HFFc6 (cell line): ENCODE data around the gene SAE1. TPM values are rescaled to one million over a fixed set of nuclear protein-coding genes. Genes with fewer than 3 reads are reported as not detected.

ENCODE experiments used
- DNase-seq: peaks from one replicate; pipeline ENCODE4 v3.0.0-alpha.2; 2018
- H3K27ac Mint-ChIP-seq: 2 replicates; pipeline ENCODE4 v1.8.0; 2020; ENCODE audit warnings: mild to moderate bottlenecking, mixed read lengths
- H3K27me3 Mint-ChIP-seq: 2 replicates; pipeline ENCODE4 v1.8.0; 2021; ENCODE audit warnings: mild to moderate bottlenecking, moderate library complexity, mixed read lengths; ENCODE audit not compliant: insufficient read depth
- H3K36me3 Mint-ChIP-seq: 2 replicates; pipeline ENCODE4 v1.8.0; 2021; ENCODE audit warnings: low read depth, mixed read lengths
- H3K4me1 Mint-ChIP-seq: 2 replicates; pipeline ENCODE4 v1.8.0; 2020; ENCODE audit warnings: low read depth, mixed read lengths
- H3K4me3 Mint-ChIP-seq: 2 replicates; pipeline ENCODE4 v1.8.0; 2020; ENCODE audit warnings: mild to moderate bottlenecking, moderate library complexity, mixed read lengths
- H3K9me3 Mint-ChIP-seq: 2 replicates; pipeline ENCODE4 v1.8.0; 2020; ENCODE audit warnings: mild to moderate bottlenecking, mixed read lengths
- total RNA-seq, 6 experiments: library from RNA; stranded (reverse); fragmentation: NEBNext Ultra II Directional; extraction: Animal tissue kit (Norgen Biotek cat#: 25700); gene quantifications; 2 replicates in 1 of 6; 3 replicates in 5 of 6; pipeline ENCODE4 v1.2.3, GENCODE V29; 2021
- TF ChIP-seq, protein P1 (sequence below): fragments of 200-600 bp; sonication (generic); IDR thresholded peaks from 2 replicates; pipeline ENCODE4 v1.5.0; 2021; ENCODE audit warnings: antibody characterized with exemption, mild to moderate bottlenecking

The SAE1 gene
- total RNA-seq, 6 experiments from 2014 or later, result 158 to 181 (median 175) TPM

DNA sequence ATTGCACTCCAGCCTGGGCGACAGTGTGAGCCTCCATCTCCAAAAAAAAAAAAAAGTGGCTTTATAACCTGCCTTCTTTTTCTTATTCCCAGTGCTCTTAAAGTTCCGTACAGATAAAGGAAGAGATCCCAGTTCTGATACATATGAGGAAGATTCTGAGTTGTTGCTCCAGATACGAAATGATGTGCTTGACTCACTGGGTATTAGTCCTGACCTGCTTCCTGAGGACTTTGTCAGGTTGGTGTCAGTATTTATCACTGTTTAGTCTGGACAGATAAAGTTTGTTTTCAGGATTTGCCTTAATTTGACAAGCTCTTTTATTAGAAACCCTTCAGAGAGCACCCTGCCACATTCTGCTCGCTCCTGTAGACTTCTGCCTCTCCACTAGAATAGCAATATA is 66.5 kb downstream of the SAE1 start:
- DNase-seq, result no peak
- Mint-ChIP-seq H3K36me3 (peaks cover 19% of the 10 kb centered on the region; the same call in 1 of the 2 replicates), H3K27ac (peak overlapping the region; percentile 45; the same call in 1 of the 2 replicates), H3K4me3 (no peak overlapping the region), H3K9me3 (no peaks in the 10 kb centered on the region), H3K27me3 (no peaks in the 10 kb centered on the region; the same call in none of the 2 replicates), H3K4me1 (peaks cover 6% of the 10 kb centered on the region; the same call in 1 of the 2 replicates)
- TF ChIP-seq, protein P1, sequence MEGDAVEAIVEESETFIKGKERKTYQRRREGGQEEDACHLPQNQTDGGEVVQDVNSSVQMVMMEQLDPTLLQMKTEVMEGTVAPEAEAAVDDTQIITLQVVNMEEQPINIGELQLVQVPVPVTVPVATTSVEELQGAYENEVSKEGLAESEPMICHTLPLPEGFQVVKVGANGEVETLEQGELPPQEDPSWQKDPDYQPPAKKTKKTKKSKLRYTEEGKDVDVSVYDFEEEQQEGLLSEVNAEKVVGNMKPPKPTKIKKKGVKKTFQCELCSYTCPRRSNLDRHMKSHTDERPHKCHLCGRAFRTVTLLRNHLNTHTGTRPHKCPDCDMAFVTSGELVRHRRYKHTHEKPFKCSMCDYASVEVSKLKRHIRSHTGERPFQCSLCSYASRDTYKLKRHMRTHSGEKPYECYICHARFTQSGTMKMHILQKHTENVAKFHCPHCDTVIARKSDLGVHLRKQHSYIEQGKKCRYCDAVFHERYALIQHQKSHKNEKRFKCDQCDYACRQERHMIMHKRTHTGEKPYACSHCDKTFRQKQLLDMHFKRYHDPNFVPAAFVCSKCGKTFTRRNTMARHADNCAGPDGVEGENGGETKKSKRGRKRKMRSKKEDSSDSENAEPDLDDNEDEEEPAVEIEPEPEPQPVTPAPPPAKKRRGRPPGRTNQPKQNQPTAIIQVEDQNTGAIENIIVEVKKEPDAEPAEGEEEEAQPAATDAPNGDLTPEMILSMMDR, result no peak

DNA sequence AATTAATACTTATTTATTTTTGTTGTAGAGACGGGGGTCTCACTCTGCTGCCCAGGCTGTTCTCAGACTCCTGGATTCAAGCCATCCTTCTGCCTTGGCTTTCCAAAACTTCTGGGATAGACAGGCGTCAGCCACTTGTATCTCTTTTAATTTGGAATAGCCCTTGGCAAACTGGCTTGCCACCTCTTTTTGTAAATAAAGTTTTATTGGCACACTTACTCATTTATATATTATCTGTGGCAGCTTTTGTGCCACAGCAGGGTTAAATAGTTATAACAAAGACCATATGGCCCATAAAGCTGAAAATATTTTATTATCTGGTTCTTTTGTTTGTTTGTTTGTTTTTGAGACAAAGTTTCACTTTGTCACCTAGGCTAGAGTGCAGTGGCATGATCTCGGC is 69.9 kb downstream of the SAE1 start:
- Mint-ChIP-seq H3K4me1 (peaks cover under 1% of the 10 kb centered on the region; the same call in 1 of the 2 replicates), H3K27ac (no peak overlapping the region), H3K4me3 (no peak overlapping the region), H3K36me3 (peaks cover 31% of the 10 kb centered on the region), H3K27me3 (no peaks in the 10 kb centered on the region; the same call in none of the 2 replicates), H3K9me3 (no peaks in the 10 kb centered on the region)
- TF ChIP-seq, protein P1, result no peak
- no peak for DNase-seq

GRCh38 chr19:47203254-47203653 is 72.6 kb downstream of the SAE1 start:
- TF ChIP-seq, protein P1, result no peak
- Mint-ChIP-seq H3K36me3 (peaks cover 27% of the 10 kb centered on the region), H3K9me3 (no peaks in the 10 kb centered on the region), H3K27me3 (no peaks in the 10 kb centered on the region; the same call in none of the 2 replicates), H3K4me3 (no peak overlapping the region), H3K27ac (peak overlapping the region; percentile 67), H3K4me1 (no peaks in the 10 kb centered on the region)
- no peak for DNase-seq

GRCh38 chr19:47209319-47210179 is 78.9 kb downstream of the SAE1 start:
- peak overlapping the region; percentile 92 for H3K27ac Mint-ChIP-seq

DNA sequence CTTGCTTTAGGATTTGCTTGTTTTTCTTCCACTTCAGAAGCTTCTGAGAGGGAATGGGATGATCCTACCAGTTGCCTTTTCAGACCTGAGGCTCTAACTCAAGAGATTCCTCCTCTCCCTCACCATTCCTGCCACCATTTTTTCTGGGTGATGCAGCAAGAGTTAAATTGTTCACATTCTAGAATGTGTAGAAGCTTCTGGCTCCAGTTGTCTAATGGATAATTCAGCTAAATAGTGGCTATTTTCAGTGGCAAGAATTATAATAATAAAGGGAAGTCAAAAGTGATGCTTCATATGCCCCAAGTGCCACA is 79.5 kb downstream of the SAE1 start:
- H3K4me1 Mint-ChIP-seq, result peaks cover 16% of the 10 kb centered on the region
- no peak for DNase-seq
- TF ChIP-seq, protein P1, result no peak
- peaks cover 6% of the 10 kb centered on the region; the same call in 1 of the 2 replicates for H3K27me3 Mint-ChIP-seq
- H3K27ac Mint-ChIP-seq, result peak overlapping the region; percentile 92
- peaks cover 19% of the 10 kb centered on the region for H3K36me3 Mint-ChIP-seq
- H3K4me3 Mint-ChIP-seq, result no peak overlapping the region
- H3K9me3 Mint-ChIP-seq, result no peaks in the 10 kb centered on the region

More at GRCh38 chr19:47209319-47210179, 78.9 kb downstream of the SAE1 start:
- Mint-ChIP-seq H3K4me1 (peaks cover 16% of the 10 kb centered on the region), H3K9me3 (no peaks in the 10 kb centered on the region), H3K4me3 (no peak overlapping the region), H3K27me3 (peaks cover 6% of the 10 kb centered on the region; the same call in 1 of the 2 replicates), H3K36me3 (peaks cover 24% of the 10 kb centered on the region)
- TF ChIP-seq, protein P1, result no peak
- DNase-seq, result no peak
